Neural progenitor cell (in vitro differentiated cells): ENCODE data around the gene YBEY. TPM values are rescaled to one million over a fixed set of nuclear protein-coding genes. Genes with fewer than 3 reads are reported as not detected.

Source experiments
- DNase-seq: peaks from one replicate; pipeline ENCODE4 v3.0.0-alpha.2; 2016; ENCODE audit warnings: low spot score
- H2AFZ ChIP-seq: fragments of 200-600 bp; sonication (generic); replicated peaks from 2 replicates; pipeline ENCODE4 v1.6.1; 2016; ENCODE audit warnings: antibody characterized with exemption
- H3F3A ChIP-seq: fragments of 200-600 bp; sonication (generic); 2 replicates; pipeline ENCODE4 v1.6.1; 2016; ENCODE audit warnings: antibody characterized with exemption, low read depth
- H3K27ac ChIP-seq: fragments of 200-600 bp; sonication (generic); 2 replicates; pipeline ENCODE4 v1.5.1; 2016; ENCODE audit warnings: mild to moderate bottlenecking
- H3K27me3 ChIP-seq: fragments of 200-600 bp; sonication (generic); 2 replicates; pipeline ENCODE4 v1.6.1; 2016; ENCODE audit warnings: mild to moderate bottlenecking, moderate library complexity
- H3K36me3 ChIP-seq: fragments of 200-600 bp; sonication (generic); 2 replicates; pipeline ENCODE4 v1.5.1; 2016
- H3K4me1 ChIP-seq: fragments of 200-600 bp; sonication (generic); 2 replicates; pipeline ENCODE4 v1.6.1; 2016; ENCODE audit warnings: mixed run types
- H3K4me2 ChIP-seq: fragments of 200-600 bp; sonication (generic); 2 replicates; pipeline ENCODE4 v1.6.1; 2016
- H3K4me3 ChIP-seq: fragments of 200-600 bp; sonication (generic); 2 replicates; pipeline ENCODE4 v1.5.1; 2016
- H3K79me2 ChIP-seq: fragments of 200-600 bp; sonication (generic); 2 replicates; pipeline ENCODE4 v1.6.1; 2016; ENCODE audit warnings: low read depth
- H3K9ac ChIP-seq: fragments of 200-600 bp; sonication (generic); 2 replicates; pipeline ENCODE4 v1.6.1; 2016
- H3K9me3 ChIP-seq: fragments of 200-600 bp; sonication (generic); 2 replicates; pipeline ENCODE4 v1.5.1; 2016; ENCODE audit warnings: low read depth
- H4K20me1 ChIP-seq: fragments of 200-600 bp; sonication (generic); 2 replicates; pipeline ENCODE4 v1.6.1; 2016; ENCODE audit warnings: low read depth
- H3K27ac Mint-ChIP-seq: 3 replicates; pipeline ENCODE4 v1.8.0; 2021; ENCODE audit warnings: mixed read lengths
- H3K27me3 Mint-ChIP-seq: 2 replicates; pipeline ENCODE4 v1.8.0; 2022; ENCODE audit warnings: low read depth, mild to moderate bottlenecking, inconsistent platforms, moderate library complexity, mixed read lengths; ENCODE audit not compliant: insufficient read depth
- H3K36me3 Mint-ChIP-seq: 3 replicates; pipeline ENCODE4 v1.8.0; 2021; ENCODE audit warnings: mixed read lengths
- H3K4me1 Mint-ChIP-seq: 3 replicates; pipeline ENCODE4 v1.8.0; 2021; ENCODE audit warnings: mixed read lengths
- H3K4me3 Mint-ChIP-seq: 3 replicates; pipeline ENCODE4 v1.8.0; 2021; ENCODE audit warnings: mild to moderate bottlenecking, moderate library complexity, mixed read lengths
- H3K9me3 Mint-ChIP-seq: 3 replicates; pipeline ENCODE4 v1.8.0; 2020; ENCODE audit warnings: mixed read lengths
- EZH2 ChIP-seq: fragments of 200-600 bp; sonication (generic); IDR thresholded peaks from 2 replicates; pipeline ENCODE4 v1.6.1; 2017; ENCODE audit warnings: antibody characterized with exemption, mild to moderate bottlenecking, moderate library complexity
- EZH2phosphoT487 ChIP-seq: fragments of 200-600 bp; sonication (generic); IDR thresholded peaks from 2 replicates; pipeline ENCODE4 v1.6.1; 2017; ENCODE audit warnings: antibody characterized with exemption
- total RNA-seq: library from RNA; depleted of rRNA; stranded (reverse); fragments of >200 nt; gene quantifications from 2 replicates; pipeline ENCODE4 v1.2.3, GENCODE V29; 2015; ENCODE audit warnings: low replicate concordance
- TF ChIP-seq, protein P1 (sequence below): fragments of 200-600 bp; sonication (generic); IDR thresholded peaks from 2 replicates; pipeline ENCODE4 v1.5.1; 2017; ENCODE audit warnings: antibody characterized with exemption, mild to moderate bottlenecking

The YBEY gene
- total RNA-seq, 1 donor from 2014 or later: 47.3 TPM

DNA sequence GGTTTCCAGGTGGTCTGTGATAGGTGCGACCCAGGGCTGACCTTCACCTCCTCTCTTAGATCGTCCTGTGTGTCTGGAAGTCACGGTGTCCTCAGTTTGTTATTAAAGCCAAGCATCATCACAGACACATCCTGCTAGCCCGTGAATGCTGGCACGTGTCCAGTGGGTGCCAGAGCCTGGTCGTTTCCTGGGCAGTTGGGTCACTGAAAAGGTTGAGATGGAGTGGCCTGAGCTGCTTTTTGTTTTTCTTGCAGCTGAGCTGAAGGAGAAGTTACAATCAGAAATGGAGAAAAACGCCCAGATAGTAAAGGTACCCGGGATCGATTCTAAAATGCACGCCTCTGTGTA is 61.0 kb downstream of the YBEY start:
- H3K36me3 ChIP-seq: no peaks in the 10 kb centered on the region
- H3K36me3 Mint-ChIP-seq: peaks cover 23% of the 10 kb centered on the region

More for the DNA sequence above, 61.0 kb downstream of the YBEY start:
- Histone ChIP-seq H3K79me2 (peaks cover 23% of the 10 kb centered on the region), H3K27ac (no peak overlapping the region), H3K27me3 (no peaks in the 10 kb centered on the region), H2AFZ (no peak overlapping the region), H4K20me1 (no peaks in the 10 kb centered on the region), H3K4me1 (no peaks in the 10 kb centered on the region), H3F3A (no peaks in the 10 kb centered on the region), H3K9me3 (no peaks in the 10 kb centered on the region), H3K9ac (no peak overlapping the region), H3K4me2 (no peak overlapping the region), H3K4me3 (no peak overlapping the region)
- Mint-ChIP-seq H3K4me3 (no peak overlapping the region), H3K9me3 (no peaks in the 10 kb centered on the region), H3K4me1 (no peaks in the 10 kb centered on the region), H3K27ac (no peak overlapping the region), H3K27me3 (peaks cover 2% of the 10 kb centered on the region)
- TF ChIP-seq EZH2phosphoT487 (no peak), EZH2 (no peak)
- TF ChIP-seq, protein P1, sequence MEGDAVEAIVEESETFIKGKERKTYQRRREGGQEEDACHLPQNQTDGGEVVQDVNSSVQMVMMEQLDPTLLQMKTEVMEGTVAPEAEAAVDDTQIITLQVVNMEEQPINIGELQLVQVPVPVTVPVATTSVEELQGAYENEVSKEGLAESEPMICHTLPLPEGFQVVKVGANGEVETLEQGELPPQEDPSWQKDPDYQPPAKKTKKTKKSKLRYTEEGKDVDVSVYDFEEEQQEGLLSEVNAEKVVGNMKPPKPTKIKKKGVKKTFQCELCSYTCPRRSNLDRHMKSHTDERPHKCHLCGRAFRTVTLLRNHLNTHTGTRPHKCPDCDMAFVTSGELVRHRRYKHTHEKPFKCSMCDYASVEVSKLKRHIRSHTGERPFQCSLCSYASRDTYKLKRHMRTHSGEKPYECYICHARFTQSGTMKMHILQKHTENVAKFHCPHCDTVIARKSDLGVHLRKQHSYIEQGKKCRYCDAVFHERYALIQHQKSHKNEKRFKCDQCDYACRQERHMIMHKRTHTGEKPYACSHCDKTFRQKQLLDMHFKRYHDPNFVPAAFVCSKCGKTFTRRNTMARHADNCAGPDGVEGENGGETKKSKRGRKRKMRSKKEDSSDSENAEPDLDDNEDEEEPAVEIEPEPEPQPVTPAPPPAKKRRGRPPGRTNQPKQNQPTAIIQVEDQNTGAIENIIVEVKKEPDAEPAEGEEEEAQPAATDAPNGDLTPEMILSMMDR: no peak
- DNase-seq: no peak

Other genes with a start within 250 kb of the YBEY start
- gene COL6A2, start 188.2 kb upstream of the YBEY start, total RNA-seq: 5.2 and 22.8 TPM in 2 replicates
- 0.96 TPM in 1 of 2 replicates, not detected in the other for gene FTCD, start 130.8 kb upstream of the YBEY start, total RNA-seq
- 5.1 and 20.2 TPM in 2 replicates for gene SPATC1L, start 101.9 kb upstream of the YBEY start, total RNA-seq
- gene LSS, start 57.6 kb upstream of the YBEY start, total RNA-seq: 26.7 and 90.5 TPM in 2 replicates
- gene MCM3AP, start 731 bp upstream of the YBEY start, total RNA-seq: 72.4 and 101 TPM in 2 replicates
- gene C21orf58, start 37.5 kb downstream of the YBEY start, total RNA-seq: 26.2 and 49.2 TPM in 2 replicates
- gene PCNT, start 37.8 kb downstream of the YBEY start, total RNA-seq: 32.3 and 42.0 TPM in 2 replicates
- gene DIP2A, start 172.5 kb downstream of the YBEY start, total RNA-seq: 50.7 and 54.1 TPM in 2 replicates